ENCODE measurements around the gene CDKN1C.

The CDKN1C gene

GRCh38 chr11:2928605-2929530 is 43.3 kb upstream of the CDKN1C start, which contains the start of gene PHLDA2:
TSS of gene PHLDA2 (minus strand) at chr11:2929420. CDS start at chr11:2929364, 56 bp downstream.
- no peak within 1 kb of the TSS for H3K27ac ChIP-seq (ENCODE audit: low read depth, low read length)
- H3K4me3 ChIP-seq (ENCODE audit: low read depth in 1 of 2, low read length in 2 of 2) = peak within 1 kb of the TSS; percentile 47 to 56
- no peaks in the 10 kb centered on the region for H3K9me3 ChIP-seq (ENCODE audit: low read length)
- H3K27me3 ChIP-seq (ENCODE audit: control insufficient read depth in 1 of 2, insufficient read depth in 2 of 2, low read length in 2 of 2) = peaks cover 18 to 42% of the 10 kb centered on the region in 2 donors
- no peaks in the 10 kb centered on the region for H3K36me3 ChIP-seq (ENCODE audit: insufficient read depth, low read length)
- peaks cover 10% of the 10 kb centered on the region for H3K4me1 ChIP-seq (ENCODE audit: insufficient read depth, low read length)
- H3K9ac ChIP-seq (ENCODE audit: low read length) = no peak within 1 kb of the TSS

- peaks cover 10% of the 10 kb centered on the region for H3K4me1 ChIP-seq (ENCODE audit: insufficient read depth, low read length)
- no peak overlapping the region for H3K9ac ChIP-seq (ENCODE audit: low read length)
- peak overlapping the region in 1 of 2 donors; percentile 32 for H3K4me3 ChIP-seq (ENCODE audit: low read depth in 1 of 2, low read length in 2 of 2)
- H3K27me3 ChIP-seq (ENCODE audit: control insufficient read depth in 1 of 2, insufficient read depth in 2 of 2, low read length in 2 of 2) = peaks cover 18 to 42% of the 10 kb centered on the region in 2 donors
- no peak overlapping the region for H3K27ac ChIP-seq (ENCODE audit: low read depth, low read length)
- no peaks in the 10 kb centered on the region for H3K9me3 ChIP-seq (ENCODE audit: low read length)
- H3K36me3 ChIP-seq (ENCODE audit: insufficient read depth, low read length) = no peaks in the 10 kb centered on the region
Observed at GRCh38 chr11:2927851-2928604, 42.5 kb upstream of the CDKN1C start.

- H3K9ac ChIP-seq (ENCODE audit: low read length) = no peak overlapping the region
- H3K27me3 ChIP-seq (ENCODE audit: control insufficient read depth in 1 of 2, insufficient read depth in 2 of 2, low read length in 2 of 2) = peaks cover 18 to 42% of the 10 kb centered on the region in 2 donors
- no peak overlapping the region for H3K27ac ChIP-seq (ENCODE audit: low read depth, low read length)
- no peaks in the 10 kb centered on the region for H3K9me3 ChIP-seq (ENCODE audit: low read length)
- H3K36me3 ChIP-seq (ENCODE audit: insufficient read depth, low read length) = no peaks in the 10 kb centered on the region
- no peak overlapping the region for H3K4me3 ChIP-seq (ENCODE audit: low read depth in 1 of 2, low read length in 2 of 2)
- peaks cover 10% of the 10 kb centered on the region for H3K4me1 ChIP-seq (ENCODE audit: insufficient read depth, low read length)
Observed at GRCh38 chr11:2927121-2927800, 41.7 kb upstream of the CDKN1C start.

GRCh38 chr11:2926611-2927051 is 41.1 kb upstream of the CDKN1C start:
- peaks cover 18 to 42% of the 10 kb centered on the region in 2 donors for H3K27me3 ChIP-seq (ENCODE audit: control insufficient read depth in 1 of 2, insufficient read depth in 2 of 2, low read length in 2 of 2)
- no peak overlapping the region for H3K27ac ChIP-seq (ENCODE audit: low read depth, low read length)
- H3K9me3 ChIP-seq (ENCODE audit: low read length) = no peaks in the 10 kb centered on the region
- peaks cover 10% of the 10 kb centered on the region for H3K4me1 ChIP-seq (ENCODE audit: insufficient read depth, low read length)
- no peak overlapping the region for H3K9ac ChIP-seq (ENCODE audit: low read length)
- no peaks in the 10 kb centered on the region for H3K36me3 ChIP-seq (ENCODE audit: insufficient read depth, low read length)
- H3K4me3 ChIP-seq (ENCODE audit: low read depth in 1 of 2, low read length in 2 of 2) = no peak overlapping the region

GRCh38 chr11:2924821-2925675 is 39.5 kb upstream of the CDKN1C start:
- no peaks in the 10 kb centered on the region for H3K36me3 ChIP-seq (ENCODE audit: insufficient read depth, low read length)
- peaks cover 18 to 34% of the 10 kb centered on the region in 2 donors for H3K27me3 ChIP-seq (ENCODE audit: control insufficient read depth in 1 of 2, insufficient read depth in 2 of 2, low read length in 2 of 2)
- H3K4me1 ChIP-seq (ENCODE audit: insufficient read depth, low read length) = peaks cover 4% of the 10 kb centered on the region
- no peak overlapping the region for H3K27ac ChIP-seq (ENCODE audit: low read depth, low read length)
- H3K4me3 ChIP-seq (ENCODE audit: low read depth in 1 of 2, low read length in 2 of 2) = no peak overlapping the region
- no peaks in the 10 kb centered on the region for H3K9me3 ChIP-seq (ENCODE audit: low read length)
- H3K9ac ChIP-seq (ENCODE audit: low read length) = no peak overlapping the region

GRCh38 chr11:2924381-2924780 is 38.8 kb upstream of the CDKN1C start:
- no peaks in the 10 kb centered on the region for H3K4me1 ChIP-seq (ENCODE audit: insufficient read depth, low read length)
- H3K36me3 ChIP-seq (ENCODE audit: insufficient read depth, low read length) = no peaks in the 10 kb centered on the region
- no peak overlapping the region for H3K9ac ChIP-seq (ENCODE audit: low read length)
- no peak overlapping the region for H3K4me3 ChIP-seq (ENCODE audit: low read depth in 1 of 2, low read length in 2 of 2)
- no peaks in the 10 kb centered on the region for H3K9me3 ChIP-seq (ENCODE audit: low read length)
- peaks cover 14 to 27% of the 10 kb centered on the region in 2 donors for H3K27me3 ChIP-seq (ENCODE audit: control insufficient read depth in 1 of 2, insufficient read depth in 2 of 2, low read length in 2 of 2)
- H3K27ac ChIP-seq (ENCODE audit: low read depth, low read length) = no peak overlapping the region

- Histone ChIP-seq H3K27me3 (ENCODE audit: control insufficient read depth in 1 of 2, insufficient read depth in 2 of 2, low read length in 2 of 2) (peaks cover 14 to 23% of the 10 kb centered on the region in 2 donors), H3K4me1 (ENCODE audit: insufficient read depth, low read length) (no peaks in the 10 kb centered on the region), H3K27ac (ENCODE audit: low read depth, low read length) (no peak overlapping the region), H3K4me3 (ENCODE audit: low read depth in 1 of 2, low read length in 2 of 2) (no peak overlapping the region), H3K9me3 (ENCODE audit: low read length) (no peaks in the 10 kb centered on the region), H3K9ac (ENCODE audit: low read length) (no peak overlapping the region), H3K36me3 (ENCODE audit: insufficient read depth, low read length) (no peaks in the 10 kb centered on the region)
Observed at GRCh38 chr11:2923446-2924375, 38.1 kb upstream of the CDKN1C start.

GRCh38 chr11:2922655-2923054 is 37.1 kb upstream of the CDKN1C start:
- Histone ChIP-seq H3K4me1 (ENCODE audit: insufficient read depth, low read length) (no peaks in the 10 kb centered on the region), H3K4me3 (ENCODE audit: low read depth in 1 of 2, low read length in 2 of 2) (no peak overlapping the region), H3K9me3 (ENCODE audit: low read length) (no peaks in the 10 kb centered on the region), H3K36me3 (ENCODE audit: insufficient read depth, low read length) (no peaks in the 10 kb centered on the region), H3K27ac (ENCODE audit: low read depth, low read length) (no peak overlapping the region), H3K27me3 (ENCODE audit: control insufficient read depth in 1 of 2, insufficient read depth in 2 of 2, low read length in 2 of 2) (peaks cover 7 to 13% of the 10 kb centered on the region in 2 donors), H3K9ac (ENCODE audit: low read length) (no peak overlapping the region)

- no peaks in the 10 kb centered on the region for H3K9me3 ChIP-seq (ENCODE audit: low read length)
- no peaks in the 10 kb centered on the region for H3K4me1 ChIP-seq (ENCODE audit: insufficient read depth, low read length)
- no peak overlapping the region for H3K9ac ChIP-seq (ENCODE audit: low read length)
- no peaks in the 10 kb centered on the region for H3K36me3 ChIP-seq (ENCODE audit: insufficient read depth, low read length)
- peaks cover under 1 to 5% of the 10 kb centered on the region in 2 donors for H3K27me3 ChIP-seq (ENCODE audit: control insufficient read depth in 1 of 2, insufficient read depth in 2 of 2, low read length in 2 of 2)
- H3K4me3 ChIP-seq (ENCODE audit: low read depth in 1 of 2, low read length in 2 of 2) = no peak overlapping the region
- no peak overlapping the region for H3K27ac ChIP-seq (ENCODE audit: low read depth, low read length)
Observed at GRCh38 chr11:2921742-2922493, 36.3 kb upstream of the CDKN1C start.
